Stimulated activated CD8-positive, alpha-beta memory T cell treated with anti-CD3 and anti-CD28 coated beads, Interleukin-12 subunit alpha, Interleukin-12 subunit beta, amount 100 ng/mL, for 24 hours (primary cell): ENCODE results near the gene ADCY5.

Source experiments
- DNase-seq: peaks from one replicate; pipeline ENCODE4 v3.0.0-alpha.2; 2020; ENCODE audit errors: extremely low read depth

ADCY5 gene

GRCh38 chr3:123458255-123458654, 9.4 kb upstream of the ADCY5 start:
- DNase-seq = no peak

- DNase-seq = no peak
Measured at GRCh38 chr3:123457841-123458240, 9.0 kb upstream of the ADCY5 start.

- no peak for DNase-seq
Measured at GRCh38 chr3:123453675-123454074, 4.8 kb upstream of the ADCY5 start.

DNA sequence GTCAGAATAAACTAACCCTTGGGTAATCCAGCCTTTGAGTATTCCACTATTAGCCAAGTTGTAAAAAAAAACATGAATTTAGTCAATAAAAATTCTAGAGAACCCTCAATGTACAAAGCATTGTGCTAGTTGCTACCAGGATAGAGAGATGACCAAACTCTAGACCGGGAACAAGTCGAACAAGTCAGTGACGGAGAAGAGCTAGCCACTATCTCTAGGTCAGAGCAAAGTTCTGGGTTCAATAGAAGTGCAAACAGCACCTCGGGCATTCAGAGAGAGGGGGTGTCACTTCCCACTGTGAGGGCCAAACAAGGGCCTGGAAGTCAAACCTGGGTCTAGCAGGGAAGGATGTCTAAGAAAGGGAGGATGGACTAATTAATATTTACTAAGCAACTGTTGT, 2.3 kb upstream of the ADCY5 start:
- no peak for DNase-seq

DNA sequence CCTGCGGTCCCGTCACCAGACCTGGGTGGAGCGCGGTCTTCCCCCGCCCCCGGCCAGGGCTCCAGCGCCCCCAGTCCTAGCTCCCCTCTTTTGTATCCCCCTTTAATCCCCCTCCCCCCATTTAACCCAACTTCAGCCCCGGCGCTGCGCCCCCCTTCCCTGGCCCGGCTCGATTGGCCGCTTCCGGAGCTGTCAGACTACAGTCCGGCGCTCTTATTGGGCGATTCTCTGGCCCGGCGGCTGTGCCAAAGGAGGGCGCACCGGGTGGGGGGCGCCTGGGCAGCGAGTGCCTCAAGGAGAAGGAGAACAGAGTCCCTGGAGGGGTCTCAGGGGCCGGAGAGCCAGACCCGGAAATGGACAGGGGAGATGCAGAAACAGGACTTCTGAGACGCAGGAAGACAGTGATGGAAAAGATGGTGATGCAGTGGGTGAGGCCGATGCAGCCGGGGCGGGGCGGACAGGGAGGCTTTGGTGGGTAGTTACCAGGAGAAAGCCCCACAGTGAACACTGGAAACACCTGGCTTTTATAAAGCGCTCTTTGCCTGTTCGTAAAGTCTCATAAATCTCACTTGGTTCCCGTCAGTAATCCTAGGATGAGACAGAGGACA, 1.2 kb upstream of the ADCY5 start:
- no peak for DNase-seq

DNA sequence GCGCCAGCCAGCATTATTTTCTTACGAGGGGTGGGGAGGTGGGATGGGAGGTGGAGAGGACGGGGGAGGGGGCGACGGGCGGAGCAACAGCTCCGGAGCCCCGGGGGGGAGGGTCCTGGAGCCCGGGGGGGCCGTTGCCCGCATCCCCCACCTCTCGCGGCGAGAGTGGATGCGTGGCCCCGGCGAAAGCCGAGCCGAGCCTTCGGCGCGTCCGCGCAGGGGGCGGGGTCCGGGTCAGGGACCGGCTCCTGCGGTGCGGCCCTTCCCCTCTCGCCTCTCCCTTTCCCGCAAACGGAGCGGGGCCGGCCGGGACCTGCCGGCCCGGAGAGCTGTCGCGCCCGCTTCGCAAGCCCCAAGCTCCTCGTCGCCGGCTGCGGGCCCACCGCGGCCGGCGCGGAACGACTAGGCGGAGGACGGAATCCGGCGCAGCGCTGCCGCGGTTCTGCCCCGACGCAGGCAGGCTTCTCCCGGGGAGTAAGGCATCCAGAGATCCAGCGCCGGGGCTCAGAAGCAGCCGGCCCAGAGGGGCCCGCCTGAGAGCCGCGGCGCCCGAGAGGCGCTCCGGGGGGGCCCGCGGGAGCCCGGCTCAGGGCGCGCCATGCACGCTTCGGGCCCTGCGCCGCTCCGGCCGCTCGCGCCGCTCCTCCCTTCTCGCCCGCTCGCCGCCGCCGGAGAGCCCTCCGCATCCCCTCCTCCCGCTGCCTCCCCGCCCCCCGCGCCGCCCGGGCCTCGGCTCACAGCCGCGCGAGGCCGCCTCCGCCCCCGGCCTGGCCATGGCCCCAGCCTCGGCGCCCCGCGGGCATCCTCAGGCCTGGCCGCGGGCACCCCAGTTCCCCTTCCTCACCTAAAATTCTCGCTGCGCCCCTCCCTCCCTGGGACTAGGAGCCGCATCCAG, 459 bp upstream of the ADCY5 start:
- DNase-seq = no peak

- no peak for DNase-seq
Measured at GRCh38 chr3:123447749-123448517, 957 bp downstream of the ADCY5 start.

GRCh38 chr3:123447416-123447748, 1.5 kb downstream of the ADCY5 start:
- DNase-seq = no peak

GRCh38 chr3:123446610-123447109, 2.2 kb downstream of the ADCY5 start:
- no peak for DNase-seq

GRCh38 chr3:123446210-123446609, 2.7 kb downstream of the ADCY5 start:
- no peak for DNase-seq

DNA sequence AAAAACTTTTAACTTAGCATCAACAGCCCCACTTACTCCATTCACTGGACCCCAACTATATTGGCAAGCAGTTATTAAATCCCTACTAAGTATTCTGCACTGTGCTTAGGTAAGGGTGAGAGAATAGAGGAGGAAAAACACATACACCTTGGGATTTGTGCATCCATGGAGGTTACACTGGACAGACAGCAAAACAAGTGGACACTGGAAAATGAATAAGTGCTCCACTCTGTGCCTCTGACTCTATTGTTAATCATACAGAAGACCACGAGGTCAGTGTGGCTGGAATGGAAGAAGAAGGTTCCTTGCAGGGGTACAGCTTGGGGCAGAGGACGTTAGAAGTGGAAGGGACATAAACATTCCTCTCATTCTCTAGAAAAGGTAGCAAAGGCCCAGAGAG, 3.2 kb downstream of the ADCY5 start:
- no peak for DNase-seq

GRCh38 chr3:123444744-123445143, 4.1 kb downstream of the ADCY5 start:
- DNase-seq = no peak

- no peak for DNase-seq
Measured at GRCh38 chr3:123444023-123444422, 4.9 kb downstream of the ADCY5 start.

- no peak for DNase-seq
Measured at GRCh38 chr3:123442908-123443307, 6.0 kb downstream of the ADCY5 start.

DNA sequence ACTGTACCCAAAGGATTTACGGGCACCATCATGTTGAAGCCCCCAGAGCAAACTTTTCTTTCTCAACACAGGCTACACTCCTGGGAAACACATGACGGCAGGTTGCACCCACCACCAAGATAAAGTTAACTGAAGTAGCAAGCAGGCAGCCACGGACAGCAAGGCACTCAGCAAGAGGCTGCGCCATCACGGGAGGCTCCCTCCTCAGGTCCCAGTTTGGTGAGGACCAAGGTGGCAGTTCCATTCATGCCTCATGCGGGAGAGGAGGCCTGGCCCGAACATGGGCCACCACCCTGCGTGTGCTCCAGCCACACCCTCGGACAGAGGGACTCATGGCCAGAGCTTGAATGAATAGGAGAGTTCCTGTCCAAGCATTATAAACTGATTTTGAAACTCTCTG, 6.8 kb downstream of the ADCY5 start:
- no peak for DNase-seq

DNA sequence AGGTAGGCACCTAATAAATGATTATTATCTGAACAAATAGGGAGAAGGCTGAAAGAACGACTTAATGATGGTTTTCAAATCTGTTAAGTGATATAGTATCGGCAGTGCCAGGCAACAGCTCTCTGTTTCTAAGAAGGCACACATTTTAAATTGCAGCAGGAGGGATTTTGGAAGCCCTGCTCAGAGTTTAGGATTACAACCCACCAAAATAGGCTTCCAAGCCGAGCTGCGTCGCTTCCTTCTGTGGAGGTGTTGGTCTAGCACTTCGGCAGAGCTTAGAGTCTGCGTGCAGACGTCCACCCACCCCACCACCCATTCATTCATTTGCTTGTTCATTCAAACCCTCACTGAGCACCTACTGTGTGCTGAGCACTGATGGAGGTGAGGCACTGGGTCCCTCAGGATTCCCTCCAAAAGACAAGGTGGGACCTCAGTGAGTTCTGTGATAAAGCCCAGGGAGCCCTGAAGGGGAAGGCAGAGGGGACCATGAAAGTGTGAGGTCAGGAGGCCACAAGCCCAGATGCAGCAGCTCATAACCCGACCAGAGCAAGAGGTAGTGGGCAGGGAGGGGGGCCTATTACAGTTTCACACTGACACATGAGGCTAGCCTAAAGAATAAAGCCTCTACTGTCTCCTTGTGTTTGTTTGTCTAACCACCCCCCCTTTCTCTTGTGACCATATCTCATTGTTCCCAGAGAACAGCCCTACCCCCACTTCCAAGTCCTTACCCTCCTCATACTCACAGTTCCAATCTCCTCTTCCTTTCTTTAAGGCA, 8.9 kb downstream of the ADCY5 start:
- DNase-seq = no peak

GRCh38 chr3:123432832-123433523, 15.9 kb downstream of the ADCY5 start:
- no peak for DNase-seq

GRCh38 chr3:123431658-123432324, 17.1 kb downstream of the ADCY5 start:
- no peak for DNase-seq

GRCh38 chr3:123431007-123431657, 17.8 kb downstream of the ADCY5 start:
- no peak for DNase-seq

DNA sequence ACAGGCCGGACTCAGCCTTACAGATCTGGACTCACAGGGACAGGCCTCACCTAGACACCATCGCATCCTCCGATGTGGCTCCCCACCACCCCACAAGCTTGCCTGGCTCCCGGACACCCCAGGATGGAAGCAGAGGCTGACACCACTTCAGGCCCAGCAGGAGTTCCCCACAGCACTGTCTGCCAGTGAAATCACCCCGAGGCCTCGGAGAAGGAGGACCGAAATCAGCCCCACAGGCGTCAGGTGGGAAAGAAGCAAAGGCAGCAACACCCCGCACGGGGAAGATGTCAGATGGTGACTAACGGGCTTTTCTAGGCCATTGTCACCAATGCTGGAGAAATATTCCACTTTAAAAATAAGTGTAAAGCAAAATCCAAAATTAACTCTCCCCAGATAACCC, 18.6 kb downstream of the ADCY5 start:
- DNase-seq = no peak
